Measurements from ENCODE around the gene TEP1.

The TEP1 gene

DNA sequence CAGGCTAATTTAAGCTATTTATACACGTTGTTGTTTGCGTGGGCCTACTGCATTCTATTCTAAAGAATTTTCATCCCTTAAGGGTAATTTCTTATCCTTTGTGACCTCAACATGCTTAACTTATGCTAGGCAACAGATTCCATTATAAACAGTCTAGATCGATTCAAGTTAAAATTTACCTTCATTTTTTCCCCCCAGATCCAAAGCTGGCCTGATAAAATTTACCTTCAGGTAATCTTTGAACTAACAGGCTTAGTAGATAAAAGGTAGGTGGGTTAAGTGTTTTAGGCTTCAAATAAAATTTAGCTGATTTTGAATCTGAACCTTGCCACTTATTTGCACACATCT is 79.8 kb downstream of the TEP1 start:
- no peak for DNase-seq

DNA sequence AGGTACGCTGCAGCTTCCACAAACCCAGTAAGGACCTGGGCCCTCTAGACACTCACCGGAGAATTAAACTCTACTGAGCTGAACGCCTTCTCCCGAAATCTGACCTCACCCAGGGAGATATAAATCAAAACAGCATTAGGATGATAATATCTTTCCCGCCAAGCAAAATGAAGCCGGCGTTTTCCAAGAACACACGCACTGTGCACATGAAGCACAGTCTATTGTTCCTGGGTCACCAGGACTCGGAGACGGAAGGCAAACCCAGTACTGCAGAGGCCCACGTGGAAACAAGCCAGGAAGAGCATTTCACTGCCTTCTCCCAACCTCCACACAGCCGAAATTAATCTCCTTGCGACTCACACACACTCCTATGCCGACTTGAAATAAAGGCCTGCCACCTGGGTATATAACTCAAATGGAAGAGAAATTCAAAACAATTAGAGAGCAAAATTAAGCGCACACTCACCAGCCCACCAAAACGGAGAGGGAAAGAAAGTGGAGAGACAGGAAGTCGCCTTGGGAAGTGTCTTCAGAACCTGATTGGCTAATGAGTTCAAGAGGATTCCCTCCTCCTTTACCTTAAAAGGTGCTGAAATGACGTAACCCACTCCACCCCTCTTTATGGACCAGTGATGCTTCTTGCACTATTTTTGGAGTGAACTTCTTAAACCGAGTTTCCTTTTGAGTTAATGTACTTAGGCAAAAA is 80.4 kb downstream of the TEP1 start, which contains the start of gene CCNB1IP1:
CCNB1IP1 (minus strand) TSS at position 492 of the 706 bp plus-strand sequence. CDS start 16,756 bp downstream, outside the sequence.
- peak; percentile 35 for DNase-seq

- no peak for DNase-seq
Observed at GRCh38 chr14:20332431-20332787, 80.9 kb downstream of the TEP1 start.

DNA sequence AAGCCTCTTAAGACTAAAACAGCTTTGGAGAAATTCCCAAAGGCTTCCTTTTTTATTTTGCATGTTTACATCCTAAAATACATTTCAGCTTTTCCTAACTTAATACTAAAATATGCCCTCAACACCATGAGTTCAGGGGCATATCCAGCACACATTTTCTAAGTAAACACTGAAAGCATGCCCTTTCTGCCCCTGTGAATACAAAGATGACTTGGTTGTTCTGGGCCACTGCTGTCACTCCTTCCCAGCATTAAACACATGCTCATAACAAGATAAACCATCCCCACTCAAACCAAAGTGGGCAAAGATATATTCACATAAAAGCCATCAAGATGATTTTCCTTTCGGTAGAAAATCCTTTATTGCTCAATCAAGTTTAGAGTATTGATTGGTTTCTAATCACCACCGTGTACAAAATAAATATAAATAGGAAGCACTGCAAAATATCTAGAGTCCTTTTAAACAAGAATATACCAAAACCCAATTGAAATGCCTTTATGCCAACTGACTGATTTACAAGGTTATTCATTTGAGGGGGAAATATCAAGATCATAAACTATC is 82.2 kb downstream of the TEP1 start:
- DNase-seq = no peak

DNA sequence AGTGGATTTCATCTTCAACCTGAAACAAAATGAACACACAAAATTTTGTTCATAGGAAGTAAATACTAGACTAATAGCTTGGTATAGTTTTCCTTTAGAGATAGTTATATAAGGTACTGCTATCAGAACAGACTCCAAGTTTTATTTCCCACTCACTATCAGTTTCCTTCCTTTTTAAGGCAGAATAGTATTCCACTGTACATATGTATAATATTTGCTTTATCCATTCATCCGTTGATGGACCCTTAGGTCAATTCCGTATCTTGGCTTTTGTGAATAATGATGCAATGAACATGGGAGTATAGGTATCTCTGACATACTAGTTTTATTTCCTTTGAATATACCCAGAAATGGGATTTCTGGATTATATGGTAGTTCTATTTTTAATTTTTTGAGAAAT is 83.9 kb downstream of the TEP1 start:
- no peak for DNase-seq

GRCh38 chr14:20328705-20329104 is 84.6 kb downstream of the TEP1 start:
- no peak for DNase-seq

- DNase-seq = no peak
Observed at GRCh38 chr14:20327005-20327869, 86.1 kb downstream of the TEP1 start.

DNA sequence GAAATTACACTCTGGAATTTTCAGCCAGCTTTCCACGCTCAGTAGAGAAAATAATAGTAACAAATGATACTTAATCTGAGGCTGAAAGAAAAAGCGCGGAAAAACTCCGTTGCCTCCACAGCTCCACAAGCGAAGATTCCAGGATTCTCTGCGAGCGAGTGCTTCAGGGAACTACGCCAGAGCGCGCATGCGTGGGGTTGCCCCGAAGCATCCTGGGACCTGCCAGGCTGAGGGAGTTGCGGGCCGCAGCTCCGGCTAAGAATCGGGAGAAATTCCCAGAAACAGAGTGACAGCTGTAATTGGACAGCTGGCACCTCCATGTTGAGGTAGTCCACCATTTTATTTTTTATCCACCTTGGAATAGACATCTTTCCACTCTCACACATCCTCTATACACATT is 95.6 kb downstream of the TEP1 start:
- DNase-seq = no peak

Data from NK-92 treated with Interleukin-12 subunit alpha and Interleukin-12 subunit beta, amount 100 ng/mL, for 24 hours (cell line).